Liver (tissue), 3 donors: ENCODE measurements around the gene ANTXR2.

Source experiments
- ATF3 ChIP-seq: IDR thresholded peaks from 2 replicates; pipeline ENCODE4 v1.6.1; 2016; ENCODE audit warnings: antibody characterized with exemption
- CTCF ChIP-seq: fragments of 150-350 bp; IDR thresholded peaks from 2 replicates; pipeline ENCODE4 v1.5.1; 2017; ENCODE audit warnings: improper control_type of control experiment, low read depth, low read length; ENCODE audit not compliant: missing input control
- EGR1 ChIP-seq, 2 donors: IDR thresholded peaks; 2 replicates each; pipeline ENCODE4 v1.6.1; 2016 to 2018; ENCODE audit warnings: antibody characterized with exemption in 2 of 2, low read depth in 2 of 2
- FOXA1 ChIP-seq: IDR thresholded peaks from 2 replicates; pipeline ENCODE4 v1.6.1; 2016; ENCODE audit warnings: antibody characterized with exemption
- GABPA ChIP-seq, 2 donors: IDR thresholded peaks in 1 of 2; conservative IDR thresholded peaks in 1 of 2; 2 replicates each; pipeline ENCODE4 v1.6.1; 2016; ENCODE audit warnings: antibody characterized with exemption in 2 of 2, mild to moderate bottlenecking in 1 of 2, moderate library complexity in 1 of 2
- JUND ChIP-seq, 2 donors: IDR thresholded peaks; 2 replicates each; pipeline ENCODE4 v1.6.1; 2016; ENCODE audit warnings: antibody characterized with exemption in 2 of 2
- RXRA ChIP-seq, 2 donors: IDR thresholded peaks; 2 replicates each; pipeline ENCODE4 v1.6.1; 2017 to 2018; ENCODE audit warnings: antibody characterized with exemption in 2 of 2, mild to moderate bottlenecking in 1 of 2
- TF ChIP-seq, protein P1 (sequence below): IDR thresholded peaks from 2 replicates; pipeline ENCODE4 v1.6.1; 2016; ENCODE audit warnings: antibody characterized with exemption, mild to moderate bottlenecking
- donor health status: healthy.
- donor health status: healthy.

DNA sequence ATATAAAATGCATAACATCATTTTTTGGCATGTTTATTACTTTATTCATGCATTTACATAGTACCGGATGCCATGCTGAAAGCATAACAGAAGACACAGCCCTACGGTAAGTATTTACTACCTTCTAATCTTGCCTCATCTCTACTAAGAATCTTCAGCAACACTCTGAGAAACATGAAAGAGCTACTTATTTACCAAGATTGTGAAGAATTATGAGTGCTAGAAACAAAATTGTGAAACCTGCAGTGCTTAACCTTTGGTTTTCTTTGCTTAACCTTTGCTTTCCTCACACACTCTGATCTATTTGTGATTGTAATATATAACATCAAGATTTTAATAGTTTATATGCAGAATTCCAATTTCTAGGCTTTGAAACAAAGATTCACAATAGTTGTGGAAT lies 7.4 kb downstream of the ANTXR2 start:
- TF ChIP-seq CTCF (no peak), RXRA (IDR thresholded peaks at IDR 0.05) (peak in 1 of 2 donors; percentile 23), ATF3 (no peak), EGR1 (IDR thresholded peaks at IDR 0.05; ENCODE audit: low read depth in 2 of 2) (no peak), JUND (IDR thresholded peaks at IDR 0.05) (peak in 1 of 2 donors; percentile 26), FOXA1 (no peak), GABPA (IDR thresholded peaks at IDR 0.05 in 1 of 2, conservative IDR thresholded peaks at IDR 0.05 in 1 of 2) (no peak)
- TF ChIP-seq, protein P1, sequence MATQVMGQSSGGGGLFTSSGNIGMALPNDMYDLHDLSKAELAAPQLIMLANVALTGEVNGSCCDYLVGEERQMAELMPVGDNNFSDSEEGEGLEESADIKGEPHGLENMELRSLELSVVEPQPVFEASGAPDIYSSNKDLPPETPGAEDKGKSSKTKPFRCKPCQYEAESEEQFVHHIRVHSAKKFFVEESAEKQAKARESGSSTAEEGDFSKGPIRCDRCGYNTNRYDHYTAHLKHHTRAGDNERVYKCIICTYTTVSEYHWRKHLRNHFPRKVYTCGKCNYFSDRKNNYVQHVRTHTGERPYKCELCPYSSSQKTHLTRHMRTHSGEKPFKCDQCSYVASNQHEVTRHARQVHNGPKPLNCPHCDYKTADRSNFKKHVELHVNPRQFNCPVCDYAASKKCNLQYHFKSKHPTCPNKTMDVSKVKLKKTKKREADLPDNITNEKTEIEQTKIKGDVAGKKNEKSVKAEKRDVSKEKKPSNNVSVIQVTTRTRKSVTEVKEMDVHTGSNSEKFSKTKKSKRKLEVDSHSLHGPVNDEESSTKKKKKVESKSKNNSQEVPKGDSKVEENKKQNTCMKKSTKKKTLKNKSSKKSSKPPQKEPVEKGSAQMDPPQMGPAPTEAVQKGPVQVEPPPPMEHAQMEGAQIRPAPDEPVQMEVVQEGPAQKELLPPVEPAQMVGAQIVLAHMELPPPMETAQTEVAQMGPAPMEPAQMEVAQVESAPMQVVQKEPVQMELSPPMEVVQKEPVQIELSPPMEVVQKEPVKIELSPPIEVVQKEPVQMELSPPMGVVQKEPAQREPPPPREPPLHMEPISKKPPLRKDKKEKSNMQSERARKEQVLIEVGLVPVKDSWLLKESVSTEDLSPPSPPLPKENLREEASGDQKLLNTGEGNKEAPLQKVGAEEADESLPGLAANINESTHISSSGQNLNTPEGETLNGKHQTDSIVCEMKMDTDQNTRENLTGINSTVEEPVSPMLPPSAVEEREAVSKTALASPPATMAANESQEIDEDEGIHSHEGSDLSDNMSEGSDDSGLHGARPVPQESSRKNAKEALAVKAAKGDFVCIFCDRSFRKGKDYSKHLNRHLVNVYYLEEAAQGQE: no peak
